ENCODE results near the gene SETBP1.

The SETBP1 gene

DNA sequence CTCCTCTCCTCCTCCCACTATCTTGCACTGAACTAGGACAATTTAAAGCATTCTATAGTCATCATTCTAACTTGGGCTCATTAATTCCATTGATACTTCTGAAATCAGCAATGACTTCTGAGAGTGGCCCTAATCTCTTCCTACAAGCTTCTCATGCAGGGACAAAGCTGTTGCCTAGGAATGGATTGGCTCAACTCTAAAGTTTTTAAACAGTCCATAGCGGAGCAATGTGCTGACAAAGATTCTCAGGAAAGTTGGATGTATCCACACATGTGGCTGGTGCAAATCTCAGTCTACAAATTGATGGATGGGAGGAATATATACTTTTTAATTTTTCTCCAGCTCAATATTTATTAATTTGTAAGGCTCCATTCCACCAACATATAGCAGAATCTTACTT is 388.9 kb downstream of the SETBP1 start:
- DNase-seq (ENCODE audit: low spot score), result no peak

- no peak for DNase-seq (ENCODE audit: low spot score)
Observed at GRCh38 chr18:45071956-45072355, 391.3 kb downstream of the SETBP1 start.

GRCh38 chr18:45073556-45073955 is 392.9 kb downstream of the SETBP1 start:
- no peak for DNase-seq (ENCODE audit: low spot score)

DNA sequence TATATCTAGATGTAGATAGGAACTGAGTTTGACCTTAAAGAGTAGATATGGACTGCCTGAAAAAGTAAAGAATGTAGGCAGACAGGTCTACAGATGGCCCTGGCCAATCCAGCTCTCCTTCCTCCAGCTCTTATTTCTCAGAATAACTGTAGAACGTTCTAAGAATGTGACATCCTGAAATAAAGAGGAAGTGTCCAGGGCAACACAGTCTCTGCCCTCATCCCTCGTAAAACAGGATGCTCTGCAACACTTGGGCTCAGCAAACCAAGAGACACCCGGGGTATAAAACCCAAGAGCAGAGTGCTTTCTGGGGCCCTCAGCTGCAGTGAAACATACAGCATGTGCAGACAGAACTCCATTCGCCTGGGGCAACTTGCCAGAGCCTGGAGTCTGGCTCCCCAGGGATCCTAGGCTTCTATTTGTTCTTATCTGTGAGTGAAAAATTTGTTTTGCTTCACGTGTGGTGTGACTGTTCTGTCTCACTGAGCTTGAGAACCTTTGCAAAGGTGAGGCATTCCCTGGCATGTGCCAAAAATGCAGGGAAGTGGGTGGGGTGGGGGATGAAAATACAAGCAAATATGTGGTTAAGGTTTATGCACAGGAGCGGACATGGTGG is 401.0 kb downstream of the SETBP1 start:
- DNase-seq (ENCODE audit: low spot score), result no peak

DNA sequence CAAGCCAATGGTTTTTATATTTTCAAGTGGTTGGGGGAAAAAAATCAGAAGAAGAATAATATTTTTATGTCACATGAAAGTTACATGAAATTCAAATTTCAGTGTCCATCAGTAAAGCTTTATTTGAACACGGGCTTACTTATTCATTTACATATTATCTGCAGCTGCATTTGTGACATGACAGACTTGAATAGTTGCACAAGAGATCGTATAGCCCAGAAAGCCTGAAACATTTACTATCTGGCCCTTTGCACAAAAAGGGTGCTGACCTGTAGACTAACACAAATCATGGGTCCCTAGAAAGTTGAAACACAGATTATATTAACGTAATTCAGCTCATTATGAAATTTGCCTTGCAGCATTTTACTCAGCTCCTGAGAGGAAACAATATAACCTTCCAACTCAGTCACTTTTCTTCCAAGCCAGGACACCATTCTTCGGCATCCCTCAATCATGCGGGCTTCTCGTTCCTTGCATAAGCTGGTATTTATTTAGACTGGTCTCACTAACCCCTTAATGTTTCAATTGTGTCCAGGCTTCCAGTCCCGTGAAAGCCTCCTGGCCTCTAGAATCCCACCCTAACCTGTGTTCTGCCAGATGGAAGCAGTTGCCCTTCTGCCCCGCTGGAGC is 402.7 kb downstream of the SETBP1 start:
- DNase-seq (ENCODE audit: low spot score), result no peak

- no peak for DNase-seq (ENCODE audit: low spot score)
Observed at GRCh38 chr18:45084206-45084605, 403.5 kb downstream of the SETBP1 start.

- no peak for DNase-seq (ENCODE audit: low spot score)
Observed at GRCh38 chr18:45085916-45086624, 405.4 kb downstream of the SETBP1 start.

- DNase-seq (ENCODE audit: low spot score), result no peak
Observed at GRCh38 chr18:45086777-45087176, 406.1 kb downstream of the SETBP1 start.

GRCh38 chr18:45090526-45091140 is 409.9 kb downstream of the SETBP1 start:
- DNase-seq (ENCODE audit: low spot score), result no peak

DNA sequence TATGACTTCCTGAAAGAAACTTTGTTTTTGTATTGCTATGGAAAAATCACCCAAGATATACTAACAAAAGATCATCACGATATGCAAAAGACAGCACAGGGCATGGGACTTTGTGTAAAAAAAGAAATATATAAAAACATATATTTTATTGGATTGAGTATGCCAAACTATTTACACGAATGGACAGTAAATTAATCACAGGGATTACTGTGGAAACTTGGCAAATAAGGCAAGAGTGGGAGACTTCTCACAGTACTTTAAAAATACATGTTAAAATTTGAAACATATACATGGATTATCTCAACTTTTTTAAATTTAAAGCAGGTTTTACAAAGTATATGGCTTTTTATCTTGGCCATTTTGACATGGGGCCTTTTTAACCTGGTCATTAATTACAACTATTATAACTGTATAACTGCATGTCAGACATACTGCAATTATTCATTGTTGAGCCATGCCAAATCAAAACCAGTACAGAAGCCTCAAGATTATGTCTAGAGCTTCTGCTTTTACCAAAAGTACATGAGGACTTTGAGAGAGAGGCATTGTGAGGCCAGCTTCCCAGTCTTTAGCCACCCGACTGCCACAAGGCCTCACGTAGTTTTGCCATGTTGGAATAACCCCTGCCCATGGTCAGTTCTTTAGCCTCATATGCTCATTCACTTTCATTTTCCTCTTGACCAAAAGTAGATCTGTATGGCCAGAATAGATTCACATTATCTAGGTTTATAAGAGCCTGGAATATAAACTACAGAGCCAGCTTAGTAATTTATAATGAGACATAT is 419.8 kb downstream of the SETBP1 start:
- DNase-seq (ENCODE audit: low spot score), result no peak

- DNase-seq (ENCODE audit: low spot score), result no peak
Observed at GRCh38 chr18:45102126-45102525, 421.4 kb downstream of the SETBP1 start.

- DNase-seq (ENCODE audit: low spot score), result no peak
Observed at GRCh38 chr18:45102863-45103262, 422.2 kb downstream of the SETBP1 start.

DNA sequence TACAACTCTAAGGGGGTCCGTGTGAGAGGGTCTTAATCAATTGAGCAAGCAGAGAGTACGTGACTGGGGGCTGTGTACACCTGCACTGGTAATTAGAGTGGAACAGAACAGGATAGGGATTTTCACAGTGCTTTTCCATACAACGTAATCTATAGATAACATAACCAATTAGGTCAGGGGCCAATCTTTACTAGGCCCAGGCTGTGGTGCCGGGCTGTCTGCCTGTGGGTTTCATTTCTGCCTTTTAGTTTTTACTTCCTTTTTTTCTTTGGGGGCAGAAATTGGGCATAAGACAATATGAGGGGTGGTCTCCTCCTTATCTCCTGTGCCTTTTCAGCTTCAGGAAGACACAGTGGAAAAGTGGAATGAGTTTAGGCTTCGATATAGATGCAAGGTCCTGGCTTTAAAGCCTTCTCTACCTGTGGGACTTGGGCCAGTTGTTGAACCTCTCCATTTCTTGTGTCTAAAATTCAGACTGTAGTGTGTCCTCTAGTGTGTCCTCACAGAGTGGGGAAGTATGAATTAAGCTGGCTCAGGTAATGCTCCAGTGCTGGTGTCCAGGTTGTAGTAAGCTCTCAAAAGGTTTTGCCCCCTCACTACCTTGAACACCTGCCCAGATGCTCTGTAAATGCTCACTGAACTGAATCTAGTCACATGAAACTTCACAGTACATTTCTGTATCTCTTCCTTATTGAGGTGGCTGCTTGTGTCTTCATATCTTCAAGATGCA is 422.8 kb downstream of the SETBP1 start:
- DNase-seq (ENCODE audit: low spot score), result no peak

GRCh38 chr18:45104049-45104395 is 423.3 kb downstream of the SETBP1 start:
- no peak for DNase-seq (ENCODE audit: low spot score)

GRCh38 chr18:45106331-45106774 is 425.7 kb downstream of the SETBP1 start:
- peak; percentile 69 for DNase-seq (ENCODE audit: low spot score)

DNA sequence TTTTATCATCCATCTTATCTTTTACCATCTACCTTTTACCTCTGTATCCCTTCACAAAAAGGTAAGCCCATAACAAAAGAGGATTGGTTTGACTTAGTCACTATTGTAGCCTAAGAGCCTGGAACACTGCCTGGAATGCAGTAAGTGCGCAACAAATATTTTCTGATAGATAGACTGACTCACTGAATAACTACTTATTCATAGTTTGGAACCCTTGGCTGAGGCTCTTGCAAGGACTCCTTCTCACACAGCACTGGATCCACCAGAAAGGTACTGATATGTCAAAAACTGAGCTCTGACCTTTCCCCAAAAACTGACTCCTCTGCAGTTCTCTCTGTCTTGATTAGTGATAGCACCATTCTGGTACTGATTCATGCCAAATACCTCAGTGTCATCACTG is 426.7 kb downstream of the SETBP1 start:
- peak; percentile 68 for DNase-seq (ENCODE audit: low spot score)

DNA sequence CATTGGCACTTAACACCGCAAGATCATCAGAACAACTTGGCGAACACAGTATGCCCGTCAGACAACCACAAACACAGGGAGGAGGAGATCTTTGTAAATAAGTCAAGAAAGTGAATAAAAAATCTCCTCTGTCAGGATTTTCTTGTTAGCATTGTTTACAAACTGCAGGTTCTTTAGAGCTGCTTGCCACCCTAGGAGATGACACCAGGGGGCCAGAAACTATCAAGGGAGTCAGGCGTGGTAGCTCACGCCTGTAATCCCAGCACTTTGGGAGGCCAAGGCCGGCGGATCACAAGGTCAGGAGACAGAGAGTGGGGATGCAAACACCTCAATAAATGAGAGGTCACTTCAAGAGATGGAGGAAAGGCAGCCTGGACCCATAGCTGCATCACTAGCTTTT is 428.1 kb downstream of the SETBP1 start:
- no peak for DNase-seq (ENCODE audit: low spot score)

GRCh38 chr18:45109271-45109670 is 428.6 kb downstream of the SETBP1 start:
- DNase-seq (ENCODE audit: low spot score), result peak; percentile 8

DNA sequence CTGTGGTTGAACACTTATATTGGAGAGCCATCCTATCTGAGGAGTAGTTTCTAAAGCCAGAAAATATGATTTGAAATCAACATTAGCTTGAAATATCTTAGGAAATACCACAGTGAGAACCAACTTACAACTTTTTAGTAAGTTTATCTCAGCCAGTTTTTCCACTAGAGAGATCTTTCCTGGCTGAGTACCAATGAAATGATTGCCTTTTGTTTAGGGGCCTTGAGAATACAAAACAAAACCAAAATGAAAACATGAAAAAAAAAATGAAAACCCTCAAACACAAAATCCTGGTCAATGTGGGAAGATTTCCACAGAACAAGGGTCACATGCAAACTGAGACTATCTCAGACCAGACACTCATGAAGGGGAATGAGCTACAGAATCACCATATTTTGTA is 429.0 kb downstream of the SETBP1 start:
- DNase-seq (ENCODE audit: low spot score), result no peak

DNA sequence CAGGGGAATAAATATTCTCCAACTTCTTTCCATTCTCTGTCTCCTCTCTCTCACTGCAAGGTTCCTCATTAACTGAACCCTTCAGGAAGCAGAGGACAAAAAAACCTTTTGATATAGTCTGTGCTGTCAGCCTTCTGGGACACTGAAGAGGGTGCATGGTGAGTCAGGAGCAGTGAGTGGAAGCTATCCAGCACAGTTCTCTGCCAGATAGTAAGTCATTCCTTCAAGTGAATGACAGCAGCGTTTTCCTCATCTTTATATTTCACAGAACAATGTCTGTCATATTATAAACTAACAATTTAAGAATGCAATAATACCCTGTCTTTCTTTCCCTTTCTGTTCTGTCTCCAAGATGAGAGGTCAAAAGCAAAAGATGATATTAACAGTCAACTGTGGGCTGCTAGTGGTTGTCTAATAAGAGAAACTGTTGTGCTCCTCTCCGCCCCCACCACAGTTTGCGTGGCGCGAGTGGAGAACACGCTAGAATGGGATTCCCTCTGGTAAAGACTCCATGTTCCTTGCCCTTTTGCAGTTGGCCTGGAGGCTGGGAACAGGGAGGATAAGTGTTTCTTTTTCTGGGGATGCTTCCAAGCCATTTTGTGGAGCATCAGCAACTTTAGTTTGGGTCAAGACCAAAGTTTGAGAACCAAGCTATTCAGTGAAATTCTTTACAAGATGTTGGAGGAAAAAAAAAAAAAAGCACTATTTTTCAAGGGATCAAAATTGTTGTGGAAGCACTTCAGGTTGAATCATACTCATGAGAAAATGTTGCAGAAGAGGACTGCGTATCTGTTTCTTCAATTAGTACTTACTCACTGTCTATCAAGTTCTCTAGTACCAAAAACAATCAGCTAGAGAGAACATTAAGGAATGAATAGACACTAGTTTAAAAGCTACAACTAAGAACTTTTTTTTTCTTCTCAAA is 430.2 kb downstream of the SETBP1 start:
- peak; percentile 35 for DNase-seq (ENCODE audit: low spot score)

DNA sequence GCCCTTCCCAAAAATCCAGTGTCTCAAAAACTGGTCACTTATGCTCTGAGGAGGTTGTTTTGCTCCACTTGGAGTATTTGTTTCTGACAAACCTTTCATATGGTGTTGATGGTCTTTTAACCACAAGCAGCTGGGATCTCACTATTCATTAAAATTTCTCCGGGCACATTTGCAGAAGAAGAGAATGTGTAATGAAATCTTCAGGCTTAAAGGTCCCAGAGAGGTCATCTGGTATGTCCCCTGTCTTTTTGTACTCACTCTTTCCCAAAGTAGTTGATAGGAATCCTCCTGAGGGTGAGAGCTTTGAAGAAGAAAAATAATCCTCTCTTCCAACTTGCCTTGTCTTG is 430.8 kb downstream of the SETBP1 start:
- no peak for DNase-seq (ENCODE audit: low spot score)

All from AG08395 (cell line).